SH-SY5Y (cell line): Measurements from ENCODE around the gene RSPH6A.

ENCODE experiments used
- GATA2 ChIP-seq: IDR thresholded peaks from 2 replicates; pipeline ENCODE4 v1.6.1; 2011; ENCODE audit warnings: mild to moderate bottlenecking, low read depth, low read length
- GATA3 ChIP-seq: IDR thresholded peaks from 2 replicates; pipeline ENCODE4 v1.6.1; 2011; ENCODE audit warnings: low read depth, mild to moderate bottlenecking, low read length, moderate library complexity

Gene RSPH6A

DNA sequence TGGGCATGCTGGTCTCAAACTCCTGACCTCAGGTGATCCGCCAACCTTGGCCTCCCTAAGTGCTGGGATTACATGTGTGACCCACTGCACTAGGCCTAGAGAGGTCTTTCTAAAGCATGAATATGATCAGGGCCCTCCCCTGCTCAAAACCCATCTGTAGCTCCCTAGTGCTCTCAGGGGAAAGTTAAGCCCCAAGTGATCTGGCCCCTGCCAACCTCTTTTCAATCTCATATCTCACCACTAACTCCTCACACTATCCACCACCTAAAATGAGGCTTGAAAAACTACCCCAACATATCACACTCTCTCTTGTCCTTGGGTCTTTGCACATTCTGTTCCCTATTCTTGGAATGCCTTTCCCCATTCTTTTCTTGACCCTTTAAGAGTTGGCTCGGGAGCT lies 20.5 kb downstream of the RSPH6A start:
- TF ChIP-seq GATA3: no peak
- no peak for TF ChIP-seq GATA2

DNA sequence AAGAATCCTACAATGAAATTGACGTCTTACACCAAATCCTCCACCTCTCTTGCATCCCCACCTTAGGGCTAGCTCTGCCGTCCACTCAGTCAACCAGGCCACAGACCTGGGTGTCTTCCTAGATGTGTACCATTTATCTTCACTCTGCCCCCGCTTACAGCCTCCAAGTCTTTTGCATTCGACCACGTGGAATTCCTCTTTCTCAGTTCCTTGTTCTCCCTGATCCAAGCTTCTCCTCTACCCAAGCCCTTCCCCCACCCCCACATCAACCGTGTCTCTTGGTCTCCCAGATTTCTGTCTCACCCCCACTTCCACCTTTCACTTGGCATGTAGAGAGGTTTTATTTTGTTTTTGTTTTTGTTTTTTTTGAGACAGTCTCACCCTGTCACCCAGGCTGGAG lies 21.2 kb downstream of the RSPH6A start:
- no peak for TF ChIP-seq GATA2
- no peak for TF ChIP-seq GATA3

GRCh38 chr19:45793178-45793564 lies 21.9 kb downstream of the RSPH6A start:
- TF ChIP-seq GATA2 (no peak), GATA3 (no peak)

GRCh38 chr19:45792470-45793177 lies 22.5 kb downstream of the RSPH6A start, which contains the start of gene DMWD:
Gene DMWD (minus strand): TSS chr19:45792845. CDS start chr19:45792756, 89 bp downstream.
- TF ChIP-seq GATA2: no peak
- no peak for TF ChIP-seq GATA3

DNA sequence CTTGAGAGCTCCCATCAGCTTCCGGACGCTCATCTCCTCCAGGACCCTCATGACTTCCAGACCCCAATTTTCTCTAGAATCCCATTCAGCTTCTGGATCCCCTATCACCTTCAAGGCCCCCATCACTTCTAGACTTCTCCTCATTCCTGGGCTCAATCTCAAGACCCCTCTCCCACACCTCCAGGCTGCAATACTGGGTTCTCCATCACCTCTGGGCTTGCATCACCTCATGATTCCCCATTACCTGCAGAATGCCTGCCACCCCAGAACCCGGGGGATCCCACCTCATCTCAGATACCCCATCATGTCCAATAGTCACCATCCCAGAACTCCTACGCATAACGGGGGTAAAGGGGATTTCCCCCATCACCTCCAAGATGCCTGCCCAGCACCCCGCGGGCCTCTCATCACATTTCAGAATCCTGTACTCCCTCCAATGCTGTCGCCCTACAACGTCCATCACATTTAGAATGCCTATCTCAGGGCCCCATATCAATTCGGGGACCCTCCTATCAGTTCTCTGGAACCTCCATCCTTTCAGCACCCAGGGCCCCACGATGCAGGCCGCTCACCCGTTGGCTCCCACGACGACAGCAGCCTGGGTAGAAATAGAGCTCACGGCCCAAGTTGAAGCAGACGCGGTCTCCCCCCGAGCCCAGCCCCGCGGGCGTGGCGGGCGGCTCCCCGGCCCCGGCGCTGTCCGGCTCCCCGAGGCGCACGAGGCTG lies 23.2 kb downstream of the RSPH6A start:
- TF ChIP-seq GATA2 (no peak), GATA3 (no peak)

- no peak for TF ChIP-seq GATA2
- no peak for TF ChIP-seq GATA3
Measured at GRCh38 chr19:45790942-45791341, 24.2 kb downstream of the RSPH6A start.

DNA sequence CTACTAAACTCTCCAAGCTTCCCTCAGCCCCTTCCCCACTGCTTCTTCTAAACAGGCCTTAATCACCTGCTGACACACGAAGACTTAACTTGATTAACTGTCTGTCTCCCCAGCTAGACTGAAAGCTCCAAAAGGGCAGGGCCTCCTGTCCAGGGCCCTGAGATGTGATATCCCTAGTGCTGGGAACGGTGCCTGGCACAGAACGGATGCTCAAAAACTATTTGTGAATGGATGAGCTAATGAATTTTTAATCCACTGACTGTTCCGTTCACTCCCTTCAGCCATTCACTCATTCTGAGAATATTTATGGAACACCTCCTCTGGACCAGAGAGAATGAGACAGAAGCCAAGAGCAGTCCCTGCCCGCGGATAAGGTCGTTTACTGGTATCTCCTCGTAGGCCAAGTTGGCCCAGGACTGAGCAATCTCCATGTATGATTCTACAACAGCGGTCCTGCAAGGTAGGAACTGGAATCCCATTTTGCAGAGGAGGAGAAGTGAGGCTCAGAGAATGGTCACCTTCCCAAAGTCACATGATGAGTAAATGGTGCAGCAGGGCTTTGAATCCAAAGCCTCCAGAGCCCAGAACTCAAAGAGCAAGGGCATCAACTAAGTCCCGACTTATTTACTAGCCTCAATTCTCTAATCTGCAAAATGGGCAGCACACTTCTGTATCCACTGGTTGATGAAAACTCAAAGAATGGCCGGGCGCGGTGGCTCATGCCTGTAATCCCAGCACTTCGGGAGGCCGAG lies 25.9 kb downstream of the RSPH6A start:
- TF ChIP-seq GATA2 (no peak), GATA3 (no peak)

DNA sequence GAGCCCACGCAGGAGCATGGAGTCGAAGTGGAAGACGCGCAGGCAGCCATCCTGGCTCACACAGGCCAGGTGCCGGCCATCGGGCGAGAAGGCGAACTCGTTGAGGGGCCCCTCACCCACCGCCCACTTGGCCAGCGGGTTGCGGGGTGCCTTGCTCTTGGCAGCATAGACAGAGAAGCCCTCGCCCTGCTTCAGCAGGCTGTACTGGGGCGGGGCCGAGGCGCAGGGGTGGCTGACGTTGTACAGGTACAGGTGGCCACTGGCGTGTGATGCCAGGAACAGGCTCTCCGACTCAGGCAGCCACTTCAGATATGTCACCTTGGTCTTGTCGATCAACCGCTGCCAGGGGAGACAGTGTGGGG lies 28.6 kb downstream of the RSPH6A start:
- TF ChIP-seq GATA2 (no peak), GATA3 (no peak)

DNA sequence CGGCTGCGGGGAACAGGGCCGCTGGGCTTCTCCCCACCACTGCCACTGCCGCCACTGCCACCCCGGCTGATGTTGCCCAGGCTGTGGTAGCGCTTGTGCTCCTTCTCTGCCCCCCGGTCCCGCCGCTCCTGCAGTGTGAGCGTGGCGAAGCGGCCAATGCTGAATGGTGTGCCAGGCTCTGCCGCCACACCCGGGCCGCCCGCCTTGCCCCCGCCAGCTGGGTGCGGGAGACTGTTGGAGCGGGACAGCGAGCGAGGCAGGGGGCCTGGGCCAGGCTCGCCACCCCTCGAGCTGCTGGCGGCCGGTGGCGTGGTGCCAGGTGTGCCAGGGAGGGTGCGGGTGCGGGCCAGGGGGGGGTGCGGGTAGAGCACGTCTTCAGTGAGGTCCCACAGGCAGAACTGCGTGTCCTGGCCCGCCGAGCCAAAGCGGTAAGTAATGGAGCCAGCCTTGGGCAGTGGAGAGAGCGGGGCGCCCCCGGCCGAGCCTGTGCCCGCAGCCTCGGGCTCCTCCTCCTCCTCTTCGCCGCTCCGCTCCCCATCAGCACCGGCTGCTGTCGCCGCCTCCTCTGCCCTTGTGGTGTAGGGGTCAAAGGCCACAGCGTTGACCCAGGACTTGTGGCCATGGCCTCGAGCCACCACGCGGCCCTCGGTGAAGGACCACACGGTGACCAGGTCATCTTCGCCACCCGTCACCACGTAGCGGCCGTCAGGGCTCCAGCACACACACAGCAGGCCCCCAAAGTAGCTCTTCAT lies 29.2 kb downstream of the RSPH6A start:
- no peak for TF ChIP-seq GATA3
- no peak for TF ChIP-seq GATA2

DNA sequence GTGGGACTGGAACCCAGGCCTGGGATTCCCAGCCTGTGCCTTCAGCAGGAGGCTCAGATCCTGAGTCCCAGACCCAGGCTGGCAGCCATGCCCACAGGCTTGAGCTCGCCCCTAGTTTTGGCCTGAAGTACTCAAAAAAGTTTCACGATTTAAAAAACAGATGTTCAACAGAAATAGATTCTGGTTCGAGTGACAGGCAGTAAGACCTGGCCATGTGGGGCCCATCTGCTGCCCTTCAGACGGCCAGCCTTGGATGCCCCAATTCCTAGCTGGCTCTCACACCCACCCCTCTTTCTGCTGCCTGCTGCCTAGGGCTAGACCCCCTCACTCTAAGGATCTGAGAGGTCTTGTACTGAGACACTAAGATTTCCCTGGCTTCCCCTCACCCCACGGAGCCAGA lies 30.0 kb downstream of the RSPH6A start:
- TF ChIP-seq GATA2 (no peak), GATA3 (no peak)

DNA sequence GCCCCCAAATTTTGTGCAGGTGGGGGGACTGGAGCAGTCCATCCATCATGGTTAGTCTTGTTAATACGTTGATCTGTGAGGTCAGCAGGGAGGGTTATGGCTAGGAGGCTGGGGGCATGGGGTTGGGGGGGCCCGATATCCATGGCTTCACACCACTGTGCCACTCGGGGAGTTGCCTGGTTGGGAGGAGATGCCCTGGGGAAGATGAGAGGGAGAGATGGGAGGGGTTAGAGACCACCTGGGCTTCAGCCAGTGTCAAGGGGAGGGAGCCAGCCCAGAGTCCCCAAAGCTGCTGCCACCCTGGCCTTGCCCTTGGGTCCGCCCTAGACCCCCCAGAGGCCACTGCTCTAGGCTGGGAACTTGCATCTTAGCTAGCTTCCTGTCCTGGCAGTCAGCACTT lies 31.0 kb downstream of the RSPH6A start:
- no peak for TF ChIP-seq GATA2
- TF ChIP-seq GATA3: no peak

GRCh38 chr19:45782820-45783785 lies 32.0 kb downstream of the RSPH6A start:
- no peak for TF ChIP-seq GATA3

DNA sequence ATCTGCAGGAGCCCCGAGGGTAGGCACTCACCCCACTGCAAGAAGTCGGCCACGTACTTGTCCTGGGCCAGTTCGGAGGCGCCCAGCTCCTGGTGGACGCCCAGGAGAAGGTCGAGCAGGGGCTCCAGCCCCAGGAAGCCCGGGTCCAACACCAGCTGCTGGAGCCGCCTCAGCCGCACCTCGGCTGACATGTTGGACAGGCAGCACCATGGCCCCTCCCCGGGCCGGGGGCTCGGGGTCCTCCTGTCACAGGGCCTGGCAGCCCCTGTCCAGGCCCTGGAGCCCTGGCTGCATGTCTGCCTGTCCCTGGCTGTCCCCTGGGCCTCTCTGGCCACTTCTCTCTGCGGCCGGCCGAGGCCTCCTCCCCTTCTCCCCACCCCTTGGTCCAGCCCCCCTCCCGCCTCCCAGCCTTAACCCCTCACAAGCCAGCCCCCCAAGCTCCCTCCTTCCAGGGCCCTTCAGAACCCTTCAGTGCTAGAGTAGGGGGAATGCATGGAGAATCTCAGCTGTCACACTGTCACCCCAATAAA lies 32.9 kb downstream of the RSPH6A start, which contains the start of gene DMPK:
TSS of gene DMPK (minus strand) at position 329 of the 530 bp plus-strand sequence. CDS start at position 191, 138 bp downstream.
- TF ChIP-seq GATA2 (no peak), GATA3 (no peak)
